GM12892 (cell line): ENCODE measurements around the gene DLG5.
"Not testable (repeated sequence)": the region's sequence is repeated elsewhere in the genome, so short reads cannot be mapped to it uniquely, and the experiment has no call there.

Source experiments
- POLR2A ChIP-seq: IDR thresholded peaks from 2 replicates; pipeline ENCODE4 v1.6.1; 2011; ENCODE audit warnings: low read depth, low read length, control low read depth
- POLR2AphosphoS5 ChIP-seq: IDR thresholded peaks from 2 replicates; pipeline ENCODE4 v1.6.1; 2011; ENCODE audit warnings: low read depth, low read length, control low read depth
- TAF1 ChIP-seq: IDR thresholded peaks from 2 replicates; pipeline ENCODE4 v1.6.1; 2011; ENCODE audit warnings: low read depth, mild to moderate bottlenecking, control low read depth, low read length, borderline replicate concordance

- not testable (repeated sequence) for TF ChIP-seq POLR2A, TAF1, POLR2AphosphoS5
Measured at GRCh38 chr10:77758406-77758805, 168.1 kb downstream of the DLG5 start.
